Activated CD8-positive, alpha-beta T cell treated with anti-CD3 and anti-CD28 coated beads for 36 hours (primary cell): ENCODE results near the gene ZBTB26. TPM values are rescaled to one million over a fixed set of nuclear protein-coding genes. Genes with fewer than 3 reads are reported as not detected.

ENCODE experiments used
- ATAC-seq: fragments of 200-7000 bp; cut with Tn5 transposase; one replicate; pipeline ENCODE4 v1.10.0; 2021; ENCODE audit warnings: mild to moderate bottlenecking, moderate library complexity
- CTCF ChIA-PET: fragments of 350-600 bp; sonication (Branson Sonifier 250); formaldehyde crosslinking; loops from one replicate; lab custom pipeline; 2021; ENCODE audit warnings: antibody characterized with exemption; lab: Charles Lee
- POLR2A ChIA-PET: fragments of 350-600 bp; sonication (Branson Sonifier 250); formaldehyde crosslinking; loops from one replicate; lab custom pipeline; 2021; ENCODE audit warnings: antibody characterized with exemption; lab: Charles Lee
- DNase-seq: peaks from one replicate; pipeline ENCODE4 v3.0.0-alpha.2; 2020
- H3K27ac Mint-ChIP-seq: one replicate; pipeline ENCODE4 v1.8.0; 2021; ENCODE audit warnings: mild to moderate bottlenecking, mixed read lengths
- H3K27me3 Mint-ChIP-seq: one replicate; pipeline ENCODE4 v1.8.0; 2021; ENCODE audit warnings: mixed read lengths
- H3K36me3 Mint-ChIP-seq: one replicate; pipeline ENCODE4 v1.8.0; 2021; ENCODE audit warnings: low read depth, mixed read lengths
- H3K4me1 Mint-ChIP-seq: one replicate; pipeline ENCODE4 v1.8.0; 2021; ENCODE audit warnings: low read depth, mixed read lengths
- H3K4me3 Mint-ChIP-seq: one replicate; pipeline ENCODE4 v1.8.0; 2021; ENCODE audit warnings: mild to moderate bottlenecking, moderate library complexity, mixed read lengths
- H3K9me3 Mint-ChIP-seq: one replicate; pipeline ENCODE4 v1.8.0; 2021; ENCODE audit warnings: mixed read lengths
- intact Hi-C: fragments of 100-400 bp; cut with micrococcal nuclease; formaldehyde crosslinking; loops from one replicate; pipeline ENCODE4 v1.10.0; 2022
- total RNA-seq, 2 experiments: library from RNA; stranded (reverse); gene quantifications; one replicate each; pipeline ENCODE4 v1.2.3, GENCODE V29; 2021
- TF ChIP-seq, protein P1 (sequence below): fragments of 200-600 bp; IDR thresholded peaks from one replicate; pipeline ENCODE4 v1.8.0; 2022; ENCODE audit warnings: antibody characterized with exemption, mild to moderate bottlenecking

ZBTB26 gene
- total RNA-seq, 2 experiments from 2014 or later, result 5.3 to 6.2 TPM

DNA sequence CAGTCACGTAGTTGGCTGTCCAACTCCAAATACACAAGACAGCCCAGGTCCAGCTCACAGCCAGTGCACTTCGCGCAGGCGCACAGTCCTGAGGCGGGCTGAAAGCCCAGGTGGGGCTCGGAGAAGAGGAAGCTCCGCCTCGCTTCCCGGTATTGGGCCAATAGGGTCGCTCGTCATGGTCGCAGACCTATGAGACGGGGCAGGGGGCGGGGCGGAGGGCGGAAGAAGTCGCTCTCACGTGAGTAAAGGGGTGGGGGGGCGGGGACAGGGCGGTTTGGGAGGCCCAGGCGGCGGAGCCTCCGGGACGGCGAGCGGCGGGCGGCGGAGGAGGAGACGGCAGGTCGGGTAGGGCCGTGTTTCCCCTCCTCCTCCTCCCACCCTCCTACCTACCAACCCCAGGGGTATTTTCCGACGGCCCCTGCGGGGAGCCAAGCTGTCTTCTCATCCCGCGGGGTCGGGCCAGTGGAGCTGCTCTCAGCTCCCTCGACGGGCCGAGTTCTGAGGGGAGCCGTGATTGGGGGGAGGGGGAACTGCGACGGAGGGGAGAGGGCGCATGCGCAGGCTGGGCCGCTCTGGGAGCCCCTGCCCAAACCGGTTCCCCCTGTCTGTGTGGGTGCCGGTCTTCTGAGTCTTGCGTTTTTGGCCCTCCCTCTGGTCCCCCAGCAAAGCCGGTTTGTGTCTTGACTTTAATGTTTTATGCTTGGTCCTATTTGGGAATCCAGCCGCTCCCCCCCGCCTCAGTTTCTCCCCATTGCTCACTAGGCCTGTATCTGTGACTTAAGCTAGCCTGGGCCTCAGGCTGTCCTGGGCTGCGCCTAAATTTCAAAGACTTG, 9.7 kb upstream of the ZBTB26 start, which contains the start of gene RABGAP1:
Gene RABGAP1, plus strand, starts transcription at position 272 of the 833 bp plus-strand sequence. CDS start 16,040 bp downstream, outside the sequence.
- H3K4me1 Mint-ChIP-seq, result peaks cover 39% of the 10 kb centered on the region
- DNase-seq (peak; percentile 99), ATAC-seq (peak; percentile 99)
- POLR2A ChIA-PET, result interaction anchor here (0.6 to 3.1 kb wide), 7 partner anchors 9 to 285 kb away, joined by 3 to 27 read pairs (median 7); partner anchors contain the start of genes RC3H2, ZBTB26 and ZBTB6
- H3K9me3 Mint-ChIP-seq, result no peaks in the 10 kb centered on the region
- CTCF ChIA-PET, result interaction anchor here (1.0 to 1.9 kb wide), 5 partner anchors 9 to 37 kb away, joined by 3 to 9 read pairs (median 4); partner anchors contain the start of gene ZBTB26
- H3K27ac Mint-ChIP-seq, result peak within 1 kb of the TSS; percentile 92
- peak within 1 kb of the TSS; percentile 99 for H3K4me3 Mint-ChIP-seq
- TF ChIP-seq, protein P1, sequence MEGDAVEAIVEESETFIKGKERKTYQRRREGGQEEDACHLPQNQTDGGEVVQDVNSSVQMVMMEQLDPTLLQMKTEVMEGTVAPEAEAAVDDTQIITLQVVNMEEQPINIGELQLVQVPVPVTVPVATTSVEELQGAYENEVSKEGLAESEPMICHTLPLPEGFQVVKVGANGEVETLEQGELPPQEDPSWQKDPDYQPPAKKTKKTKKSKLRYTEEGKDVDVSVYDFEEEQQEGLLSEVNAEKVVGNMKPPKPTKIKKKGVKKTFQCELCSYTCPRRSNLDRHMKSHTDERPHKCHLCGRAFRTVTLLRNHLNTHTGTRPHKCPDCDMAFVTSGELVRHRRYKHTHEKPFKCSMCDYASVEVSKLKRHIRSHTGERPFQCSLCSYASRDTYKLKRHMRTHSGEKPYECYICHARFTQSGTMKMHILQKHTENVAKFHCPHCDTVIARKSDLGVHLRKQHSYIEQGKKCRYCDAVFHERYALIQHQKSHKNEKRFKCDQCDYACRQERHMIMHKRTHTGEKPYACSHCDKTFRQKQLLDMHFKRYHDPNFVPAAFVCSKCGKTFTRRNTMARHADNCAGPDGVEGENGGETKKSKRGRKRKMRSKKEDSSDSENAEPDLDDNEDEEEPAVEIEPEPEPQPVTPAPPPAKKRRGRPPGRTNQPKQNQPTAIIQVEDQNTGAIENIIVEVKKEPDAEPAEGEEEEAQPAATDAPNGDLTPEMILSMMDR, result no peak
- H3K36me3 Mint-ChIP-seq, result peaks cover 21% of the 10 kb centered on the region
- H3K27me3 Mint-ChIP-seq, result no peaks in the 10 kb centered on the region
- intact Hi-C loops, result no loop called here

DNA sequence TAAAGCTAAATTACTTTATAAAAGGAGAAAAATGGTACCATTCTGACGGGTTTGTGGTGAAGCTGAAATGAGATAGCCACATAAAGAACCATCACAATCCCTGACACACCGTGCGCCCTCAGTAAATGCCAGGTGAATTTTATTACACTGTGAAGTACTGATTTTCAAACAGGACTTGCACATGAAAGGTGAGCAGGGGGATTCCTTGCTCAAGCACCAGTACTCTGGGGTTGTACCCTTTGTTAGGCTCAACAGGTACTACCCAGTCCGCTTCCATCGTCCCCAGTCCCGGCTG, 9.1 kb upstream of the ZBTB26 start:
- H3K27ac Mint-ChIP-seq, result peak overlapping the region; percentile 89
- H3K4me3 Mint-ChIP-seq, result peak overlapping the region; percentile 99
- ATAC-seq, result peak; percentile 3

DNA sequence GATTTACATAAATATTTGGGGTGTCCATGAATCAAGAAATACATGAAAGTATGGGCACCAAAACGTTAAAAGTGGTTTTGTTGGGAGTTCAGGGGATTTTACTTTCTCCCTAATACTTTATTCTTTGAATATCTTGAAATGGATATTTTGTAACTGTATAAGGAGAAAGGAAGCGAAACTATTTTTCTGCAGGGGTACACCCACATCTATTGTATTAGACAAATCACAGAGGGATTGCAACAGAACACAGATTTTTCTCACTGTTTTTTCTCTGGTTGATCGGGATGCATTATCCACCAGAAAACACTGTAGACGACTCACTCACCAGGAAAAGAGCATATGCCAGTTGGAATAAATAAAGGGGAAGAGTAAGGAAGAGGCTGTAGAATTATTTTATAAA, 8.3 kb upstream of the ZBTB26 start:
- intact Hi-C loops, result no loop called here
- peak overlapping the region; percentile 77 for H3K27ac Mint-ChIP-seq
- H3K36me3 Mint-ChIP-seq, result peaks cover 22% of the 10 kb centered on the region
- no peak for DNase-seq
- no peaks in the 10 kb centered on the region for H3K27me3 Mint-ChIP-seq
- ATAC-seq, result no peak
- peak overlapping the region; percentile 36 for H3K4me3 Mint-ChIP-seq
- TF ChIP-seq, protein P1, result no peak
- ChIA-PET POLR2A (interaction anchor here (1.8 to 3.1 kb wide), 3 partner anchors 10 to 27 kb away, joined by 4 to 11 read pairs (median 7); partner anchors contain the start of gene ZBTB6), CTCF (interaction anchor here (1.2 to 1.9 kb wide), 2 partner anchors 10 to 16 kb away, joined by 3 to 9 read pairs; no protein-coding TSS in a partner anchor)
- H3K9me3 Mint-ChIP-seq, result no peaks in the 10 kb centered on the region
- H3K4me1 Mint-ChIP-seq, result peaks cover 30% of the 10 kb centered on the region

More for the DNA sequence above, 9.1 kb upstream of the ZBTB26 start:
- ChIA-PET CTCF (interaction anchor here (1.0 to 1.9 kb wide), 5 partner anchors 9 to 37 kb away, joined by 3 to 9 read pairs (median 4); partner anchors contain the start of gene ZBTB26), POLR2A (interaction anchor here (0.6 to 3.1 kb wide), 7 partner anchors 9 to 285 kb away, joined by 3 to 27 read pairs (median 7); partner anchors contain the start of genes RC3H2, ZBTB26 and ZBTB6)
- Mint-ChIP-seq H3K4me1 (peaks cover 33% of the 10 kb centered on the region), H3K27me3 (no peaks in the 10 kb centered on the region), H3K36me3 (peaks cover 21% of the 10 kb centered on the region), H3K9me3 (no peaks in the 10 kb centered on the region)
- TF ChIP-seq, protein P1, result no peak
- no peak for DNase-seq
- intact Hi-C loops, result no loop called here

DNA sequence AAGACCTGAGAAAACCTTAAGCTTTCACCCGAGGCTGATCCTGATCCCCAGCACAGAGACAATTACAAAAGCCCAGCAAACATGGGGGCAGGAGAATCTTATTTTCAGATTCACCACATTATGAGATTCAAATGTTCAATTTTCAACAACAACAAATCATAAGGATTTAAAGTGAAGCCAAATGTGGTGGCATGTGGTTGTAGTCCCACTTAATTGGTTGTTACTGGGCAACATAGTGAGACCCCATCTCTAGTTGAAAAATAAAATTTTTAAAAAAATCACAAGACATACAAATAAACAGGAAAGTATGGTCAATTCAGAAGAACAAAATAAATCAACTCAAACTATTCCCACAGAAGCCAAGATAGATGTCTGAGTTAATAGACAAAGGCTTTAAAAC, 5.6 kb upstream of the ZBTB26 start:
- no peaks in the 10 kb centered on the region for H3K27me3 Mint-ChIP-seq
- ATAC-seq (no peak), DNase-seq (no peak)
- no peak overlapping the region for H3K4me3 Mint-ChIP-seq
- peaks cover 24% of the 10 kb centered on the region for H3K36me3 Mint-ChIP-seq
- intact Hi-C loops, result no loop called here
- no peak overlapping the region for H3K27ac Mint-ChIP-seq
- no peaks in the 10 kb centered on the region for H3K9me3 Mint-ChIP-seq
- ChIA-PET CTCF (interaction anchor here (0.8 kb wide), 1 partner anchor 11 kb away, joined by 3 read pairs; no protein-coding TSS in a partner anchor), POLR2A (no interaction called here)
- H3K4me1 Mint-ChIP-seq, result peaks cover 26% of the 10 kb centered on the region
- TF ChIP-seq, protein P1, result no peak
